Measurements from ENCODE around the gene CYP4A22.
"Not testable (repeated sequence)": the region's sequence is repeated elsewhere in the genome, so short reads cannot be mapped to it uniquely, and the experiment has no call there.

CYP4A22 gene

GRCh38 chr1:47128221-47128620, 9.0 kb upstream of the CYP4A22 start:
- no peak for TF ChIP-seq CTCF (conservative IDR thresholded peaks at IDR 0.05; ENCODE audit: low read length)
- DNase-seq (ENCODE audit: low read depth), result no peak
- H3K4me3 ChIP-seq (ENCODE audit: low read length), result no peak overlapping the region

- DNase-seq (ENCODE audit: low read depth); H3K4me3 ChIP-seq (ENCODE audit: low read length): not testable (repeated sequence)
Measured at GRCh38 chr1:47128854-47129253, 8.4 kb upstream of the CYP4A22 start.

DNA sequence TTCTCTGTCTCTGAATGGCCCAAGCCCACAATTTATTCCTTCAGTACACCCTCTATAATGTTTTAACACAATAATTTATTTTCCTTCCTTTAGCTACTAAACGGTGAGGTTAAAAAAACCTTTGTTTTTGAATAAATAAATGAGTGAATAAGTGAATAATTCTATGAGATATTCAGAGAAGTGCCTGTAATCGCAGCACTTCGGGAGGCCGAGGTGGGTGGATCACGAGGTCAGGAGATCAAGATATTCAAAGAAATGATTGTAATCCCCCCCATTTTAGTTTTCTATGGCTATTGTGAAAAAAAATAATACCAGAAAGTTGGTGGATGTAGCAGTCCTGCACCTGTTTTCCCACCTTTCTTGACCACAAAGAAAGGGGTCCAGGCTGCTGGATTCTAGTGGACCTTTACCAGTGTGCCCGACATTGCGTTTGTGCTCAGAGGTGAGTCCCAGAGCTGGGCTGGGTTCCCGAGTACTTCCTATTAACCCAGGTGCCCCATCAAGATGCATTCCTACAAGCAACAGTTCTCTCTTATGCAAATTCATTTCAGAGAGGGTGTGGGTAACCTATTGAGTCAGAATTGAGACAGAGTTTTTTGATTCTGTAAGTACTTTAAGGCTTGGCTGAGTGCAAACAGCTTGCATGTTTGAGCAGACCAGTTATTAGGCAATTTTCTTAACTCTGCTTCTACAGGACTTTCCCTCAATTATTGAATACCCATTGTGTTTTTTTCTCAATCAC, 7.6 kb upstream of the CYP4A22 start:
- DNase-seq (ENCODE audit: low read depth); H3K4me3 ChIP-seq (ENCODE audit: low read length): not testable (repeated sequence)

DNA sequence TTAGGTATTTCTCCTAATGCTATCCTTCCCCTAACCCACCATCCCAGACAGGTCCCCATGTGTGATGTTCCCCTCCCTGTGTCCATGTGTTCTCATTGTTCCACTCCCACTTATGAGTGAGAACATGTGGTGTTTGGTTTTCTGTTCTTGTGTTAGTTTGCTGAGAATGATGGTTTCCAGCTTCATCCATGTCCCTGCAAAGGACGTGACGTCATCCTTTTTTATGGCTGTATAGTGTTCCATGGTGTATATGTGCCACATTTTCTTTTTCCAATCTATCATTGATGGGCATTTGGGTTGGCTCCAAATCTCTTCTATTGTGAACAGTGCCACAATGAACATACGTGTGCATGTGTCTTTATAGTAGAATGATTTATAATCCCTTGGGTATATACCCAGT, 4.6 kb upstream of the CYP4A22 start:
- H3K4me3 ChIP-seq (ENCODE audit: low read length), result not testable (repeated sequence)

GRCh38 chr1:47137925-47138615, 829 bp downstream of the CYP4A22 start:
- no peak for DNase-seq (ENCODE audit: low read depth)
- H3K4me3 ChIP-seq (ENCODE audit: low read length), result no peak overlapping the region
- TF ChIP-seq CTCF (conservative IDR thresholded peaks at IDR 0.05; ENCODE audit: low read length), result no peak

More for the DNA sequence above, 4.6 kb upstream of the CYP4A22 start:
- not testable (repeated sequence) for DNase-seq (ENCODE audit: low read depth)

GRCh38 chr1:47140358-47140757, 3.1 kb downstream of the CYP4A22 start:
- H3K4me3 ChIP-seq (ENCODE audit: low read length); DNase-seq (ENCODE audit: low read depth): not testable (repeated sequence)

DNA sequence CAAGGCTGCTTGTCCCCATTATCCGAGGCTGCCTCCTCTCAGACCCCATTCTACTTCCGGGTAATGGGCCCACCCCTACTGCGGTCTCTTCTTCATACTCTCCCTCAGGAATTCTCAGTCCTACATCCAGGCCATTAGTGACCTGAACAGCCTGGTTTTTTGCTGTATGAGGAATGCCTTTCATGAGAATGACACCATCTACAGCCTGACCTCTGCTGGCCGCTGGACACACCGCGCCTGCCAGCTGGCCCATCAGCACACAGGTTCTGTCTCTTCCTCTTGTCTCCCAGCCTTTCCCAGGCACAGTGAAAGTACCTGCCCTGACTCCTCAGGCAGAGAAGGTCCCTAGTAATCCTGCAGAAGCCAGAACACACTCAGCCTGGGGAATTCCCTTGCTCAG, 6.4 kb downstream of the CYP4A22 start:
- not testable (repeated sequence) for DNase-seq (ENCODE audit: low read depth)
- peak; percentile 27; the same call in 1 of the 2 replicates for TF ChIP-seq CTCF (conservative IDR thresholded peaks at IDR 0.05; ENCODE audit: low read length)

GRCh38 chr1:47146495-47146894, 9.3 kb downstream of the CYP4A22 start:
- not testable (repeated sequence) for H3K4me3 ChIP-seq (ENCODE audit: low read length); DNase-seq (ENCODE audit: low read depth)

More for the DNA sequence above, 6.4 kb downstream of the CYP4A22 start:
- H3K4me3 ChIP-seq (ENCODE audit: low read length), result not testable (repeated sequence)

- H3K4me3 ChIP-seq (ENCODE audit: low read length), result no peak overlapping the region
- DNase-seq (ENCODE audit: low read depth), result no peak
- no peak for TF ChIP-seq CTCF (conservative IDR thresholded peaks at IDR 0.05; ENCODE audit: low read length)
Measured at GRCh38 chr1:47147047-47147785, 10.0 kb downstream of the CYP4A22 start.

GRCh38 chr1:47149162-47149561, 11.9 kb downstream of the CYP4A22 start:
- H3K4me3 ChIP-seq (ENCODE audit: low read length); DNase-seq (ENCODE audit: low read depth): not testable (repeated sequence)

DNA sequence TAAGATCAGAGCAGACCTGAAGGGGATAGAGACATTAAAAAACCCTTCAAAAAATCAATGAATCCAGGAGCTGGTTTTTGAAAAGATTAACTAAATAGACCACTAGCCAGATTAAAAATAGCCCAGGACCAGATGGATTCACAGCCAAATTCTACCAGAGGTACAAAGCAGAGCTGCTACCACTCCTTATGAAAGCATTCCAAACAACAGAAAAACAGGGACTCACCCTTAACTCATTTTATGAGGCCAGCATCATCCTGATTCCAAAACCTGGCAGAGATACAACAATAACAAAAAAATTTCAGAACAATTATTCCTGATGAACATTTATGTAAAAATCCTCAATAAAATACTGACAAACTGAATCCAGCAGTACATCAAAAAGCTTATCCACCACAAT, 19.2 kb downstream of the CYP4A22 start:
- H3K4me3 ChIP-seq (ENCODE audit: low read length); DNase-seq (ENCODE audit: low read depth): not testable (repeated sequence)

- H3K4me3 ChIP-seq (ENCODE audit: low read length), result not testable (repeated sequence)
Measured at GRCh38 chr1:47157957-47158356, 20.7 kb downstream of the CYP4A22 start.

More at GRCh38 chr1:47157957-47158356, 20.7 kb downstream of the CYP4A22 start:
- DNase-seq (ENCODE audit: low read depth), result not testable (repeated sequence)
